Renal cortical epithelial cell (primary cell): ENCODE data around the gene TSACC. TPM values are rescaled to one million over a fixed set of nuclear protein-coding genes. Genes with fewer than 3 reads are reported as not detected.
"Not testable (repeated sequence)": the region's sequence is repeated elsewhere in the genome, so short reads cannot be mapped to it uniquely, and the experiment has no call there.

Source experiments
- DNase-seq: peaks from one replicate; pipeline ENCODE4 v3.0.0-alpha.2; 2011; ENCODE audit warnings: low read depth
- total RNA-seq: library from RNA; depleted of rRNA; stranded (reverse); fragments of >200 nt; gene quantifications from 2 replicates; pipeline ENCODE4 v1.2.3, GENCODE V29; 2014

The TSACC gene
- total RNA-seq, result not detected in 2 replicates

GRCh38 chr1:156338180-156338976 is at the start of gene TSACC, which contains the start of gene CCT3:
Gene TSACC (plus strand): TSS chr1:156338526. CDS start chr1:156339758, 1,232 bp downstream.
Gene CCT3 (minus strand): TSS chr1:156338292. CDS start chr1:156338184, 108 bp downstream.
- peak; percentile 99 for DNase-seq

DNA sequence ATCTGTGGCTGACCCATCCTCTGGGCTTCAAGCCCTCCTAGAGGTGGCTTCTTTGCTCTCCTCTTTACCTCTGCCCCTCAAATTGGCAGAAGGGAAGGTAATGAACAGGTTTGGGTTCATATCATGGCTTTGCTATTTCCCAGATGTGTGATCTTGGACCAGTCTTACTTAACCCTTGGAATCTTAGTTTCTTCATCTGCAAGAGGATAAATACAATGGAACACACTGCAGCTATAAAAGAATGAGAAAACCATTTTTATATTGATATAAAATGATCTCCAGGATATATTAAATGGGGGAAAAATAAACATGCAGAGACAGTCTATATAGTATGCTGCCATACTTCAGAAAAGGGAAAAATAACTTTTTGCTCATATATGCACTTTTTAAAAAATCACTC is 48.5 kb upstream of the TSACC start:
- DNase-seq, result no peak

DNA sequence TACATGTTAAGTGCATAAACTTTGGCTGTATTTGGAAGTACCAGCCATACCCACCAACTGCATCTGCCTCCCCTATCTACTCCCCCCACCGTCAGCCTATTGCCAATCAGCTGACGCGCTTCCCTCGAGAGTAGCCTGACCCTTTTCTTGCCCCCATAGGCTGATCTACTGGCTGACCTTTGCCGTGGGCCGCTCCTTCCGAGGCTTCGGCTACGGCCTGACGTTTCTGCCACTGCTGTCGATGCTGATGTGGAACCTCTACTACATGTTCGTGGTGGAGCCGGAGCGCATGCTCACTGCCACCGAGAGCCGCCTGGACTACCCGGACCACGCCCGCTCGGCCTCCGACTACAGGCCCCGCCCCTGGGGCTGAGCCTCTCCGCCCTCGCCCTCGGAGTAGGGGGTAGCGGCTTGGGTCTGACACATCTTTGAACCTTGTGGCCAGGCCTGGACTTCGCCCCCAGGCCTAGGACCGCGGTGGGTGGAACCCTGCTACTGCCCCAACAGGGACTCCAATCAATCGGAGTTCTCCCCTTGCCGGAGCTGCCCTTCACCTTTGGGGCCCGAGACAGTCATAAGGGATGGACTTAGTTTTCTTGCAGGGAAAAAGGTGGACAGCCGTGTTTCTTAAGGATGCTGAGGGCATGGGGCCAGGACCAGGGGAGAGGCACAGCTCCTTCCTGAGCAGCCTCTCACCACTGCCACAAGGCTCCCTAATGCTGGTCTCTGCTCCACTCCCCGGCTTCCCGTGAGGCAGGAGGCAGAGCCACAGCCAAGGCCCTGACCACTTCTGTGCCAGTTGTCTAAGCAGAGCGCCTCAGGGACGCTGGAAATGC is 46.9 kb upstream of the TSACC start:
- peak; percentile 70 for DNase-seq

GRCh38 chr1:156293098-156293434 is 45.3 kb upstream of the TSACC start:
- no peak for DNase-seq

DNA sequence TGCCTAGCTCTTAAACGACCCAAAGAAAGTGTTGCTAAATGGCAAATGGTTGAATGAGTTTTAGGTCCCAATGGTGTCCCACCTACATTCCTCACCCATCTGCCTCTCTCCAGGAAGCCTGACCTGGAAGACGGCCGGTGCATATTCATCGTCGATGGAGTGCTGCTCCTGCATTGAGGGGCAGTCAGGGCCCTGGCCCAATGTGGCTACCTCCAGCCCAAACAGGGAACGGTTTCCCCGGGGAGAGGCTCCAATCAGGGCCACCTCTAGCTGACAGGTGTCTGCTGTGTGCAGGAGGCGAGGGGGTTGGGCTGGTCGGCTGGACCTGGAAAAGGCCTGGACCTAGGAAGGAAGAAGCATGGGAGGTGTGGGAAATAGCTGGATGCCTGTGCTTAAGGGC is 44.4 kb upstream of the TSACC start:
- no peak for DNase-seq

GRCh38 chr1:156295391-156295947 is 42.9 kb upstream of the TSACC start, which contains the start of gene GLMP:
Gene GLMP (minus strand): TSS chr1:156295679. CDS start chr1:156295645, 34 bp downstream.
- peak; percentile 53 for DNase-seq

DNA sequence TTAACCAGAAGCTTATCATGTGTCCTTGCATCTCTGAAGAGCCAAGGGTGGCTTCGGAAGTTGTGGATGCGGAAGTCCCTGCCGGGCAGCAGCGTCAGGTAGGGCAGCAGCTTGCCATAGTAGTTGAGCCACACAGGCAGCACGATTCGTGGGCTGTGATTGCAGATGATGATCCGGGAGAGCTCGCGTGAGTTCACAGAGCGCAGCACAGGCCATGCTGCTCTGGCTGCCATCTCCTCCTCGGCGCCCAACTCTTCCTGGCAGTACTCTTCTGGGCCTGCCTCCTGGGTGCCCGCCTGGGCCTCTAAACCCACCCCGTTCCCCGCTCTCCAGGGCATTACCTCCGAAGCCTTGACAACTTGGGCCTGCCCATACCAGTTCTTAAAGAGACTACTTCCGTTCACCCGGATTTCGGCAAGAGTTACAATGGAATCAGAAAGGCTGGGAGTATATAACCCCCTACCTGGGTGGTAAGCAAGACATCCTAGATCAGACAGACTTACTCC is 39.4 kb upstream of the TSACC start, which contains the start of gene VHLL:
VHLL (minus strand) TSS at position 456 of the 506 bp plus-strand sequence; CDS start at position 338, 118 bp downstream.
- DNase-seq, result no peak

GRCh38 chr1:156303241-156303640 is 35.1 kb upstream of the TSACC start:
- DNase-seq, result no peak

GRCh38 chr1:156305215-156305614 is 33.1 kb upstream of the TSACC start:
- DNase-seq, result no peak

DNA sequence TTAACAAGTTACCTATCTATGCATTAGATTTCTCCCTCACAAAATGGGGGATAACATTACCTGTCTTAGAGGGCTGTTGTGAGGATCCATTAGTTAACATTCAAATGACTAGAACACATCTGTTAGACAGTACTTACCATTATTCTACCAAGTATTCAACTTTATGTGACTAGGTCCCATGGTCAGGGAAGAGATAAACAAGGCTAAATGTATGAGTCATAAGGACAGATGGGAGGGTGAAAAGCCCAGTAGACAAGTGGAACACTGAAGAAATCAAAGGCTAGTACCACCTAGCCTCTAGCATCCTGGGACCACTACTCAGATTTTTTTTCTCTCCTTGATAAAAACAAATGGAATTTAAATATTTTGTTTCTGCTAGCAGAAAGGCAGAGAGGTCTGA is 30.2 kb upstream of the TSACC start:
- peak; percentile 33 for DNase-seq

- peak; percentile 44 for DNase-seq
These were observed 27.4 kb upstream of the TSACC start for GRCh38 chr1:156310962-156311361.

DNA sequence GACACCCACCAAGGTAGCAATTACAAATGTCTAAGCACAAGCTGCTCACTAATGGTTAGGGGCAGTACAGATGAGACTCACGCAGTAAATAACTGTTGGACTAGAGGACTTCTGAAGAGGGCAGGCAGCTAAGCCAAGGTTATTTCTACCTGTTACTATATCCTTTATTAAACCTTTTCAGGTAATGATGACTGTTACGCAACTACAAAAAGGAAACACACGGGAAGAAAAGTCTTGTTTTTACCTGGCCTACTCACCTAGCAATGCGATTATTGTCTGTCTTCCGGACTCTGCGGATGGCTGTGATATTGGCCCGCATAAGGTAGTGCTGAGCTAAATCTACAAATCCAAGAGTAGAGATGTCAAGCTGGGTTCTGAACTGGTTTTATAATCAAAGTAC is 21.4 kb upstream of the TSACC start:
- DNase-seq, result no peak

GRCh38 chr1:156319664-156320063 is 18.7 kb upstream of the TSACC start:
- DNase-seq, result peak; percentile 28

DNA sequence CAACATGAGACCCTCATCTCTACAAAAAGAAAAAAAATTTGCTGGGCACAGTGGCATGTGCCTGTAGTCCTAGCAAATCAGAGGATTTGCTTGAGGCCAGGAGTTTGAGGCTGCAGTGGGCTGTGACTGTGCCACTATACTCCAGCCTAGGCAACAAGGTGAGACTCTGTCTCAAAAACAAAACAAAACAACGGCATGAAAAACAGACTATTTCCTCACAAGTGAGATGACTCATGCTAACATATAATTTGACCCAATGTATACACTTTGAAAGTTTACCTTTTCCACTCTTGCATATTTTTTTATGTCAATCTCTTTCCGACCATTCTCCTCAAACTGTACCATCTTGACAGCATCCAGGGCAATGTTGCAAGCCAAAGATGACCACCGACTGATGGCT is 17.8 kb upstream of the TSACC start:
- no peak for DNase-seq

DNA sequence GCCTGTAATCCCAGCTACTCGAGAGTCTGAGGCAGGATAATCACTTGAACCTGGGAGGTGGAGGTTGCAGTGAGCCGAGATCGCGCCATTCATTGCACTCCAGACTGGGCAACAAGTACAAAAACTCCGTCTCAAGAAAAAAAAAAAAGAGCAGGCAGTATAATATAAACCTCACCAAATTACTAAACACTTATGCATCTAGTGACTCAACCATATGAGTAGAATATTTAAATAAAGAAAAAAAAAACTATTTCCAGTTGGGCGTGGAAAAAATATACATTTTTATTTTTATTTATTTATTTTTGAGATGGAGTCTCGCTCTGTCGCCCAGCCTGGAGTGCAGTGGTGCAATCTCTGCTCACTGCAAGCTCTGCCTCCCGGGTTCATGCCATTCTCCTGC is 15.1 kb upstream of the TSACC start:
- DNase-seq, result not testable (repeated sequence)

- peak; percentile 11 for DNase-seq
These were observed 2.1 kb upstream of the TSACC start for GRCh38 chr1:156336242-156336641.

- DNase-seq, result peak; percentile 16
These were observed 1.1 kb upstream of the TSACC start for GRCh38 chr1:156337052-156337887.

DNA sequence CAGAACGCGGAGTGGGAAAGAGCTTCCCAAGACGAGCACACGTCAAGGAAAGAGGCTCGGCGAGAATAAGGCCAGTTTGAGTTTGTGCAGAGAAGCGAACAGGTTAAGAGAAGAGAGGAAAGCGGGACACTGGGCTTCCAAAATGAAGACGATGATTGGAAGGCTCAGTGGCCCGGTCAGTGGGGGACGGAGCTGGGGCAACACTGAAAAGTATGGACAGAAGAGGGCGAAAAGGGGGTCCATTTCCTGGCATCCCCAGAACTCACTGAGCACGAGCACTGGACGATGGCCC is 492 bp upstream of the TSACC start:
- DNase-seq, result no peak

- peak; percentile 20 for DNase-seq
These were observed 4.0 kb downstream of the TSACC start for GRCh38 chr1:156342166-156342955.

- no peak for DNase-seq
These were observed 6.1 kb downstream of the TSACC start for GRCh38 chr1:156344409-156344808.

GRCh38 chr1:156346035-156346434 is 7.7 kb downstream of the TSACC start:
- not testable (repeated sequence) for DNase-seq
